Fibroblast of lung (primary cell): ENCODE data around the gene TCTN3. TPM values are rescaled to one million over a fixed set of nuclear protein-coding genes. Genes with fewer than 3 reads are reported as not detected.

ENCODE experiments used
- DNase-seq, 2 donors: peaks; one replicate each; pipeline versions ENCODE4 v3.0.0 to v3.0.0-alpha.2; 2010; ENCODE audit warnings: low read depth in 2 of 2
- H2AFZ ChIP-seq: 2 replicates; pipeline ENCODE4 v1.5.1; 2012; ENCODE audit warnings: low read length, control low read depth, inconsistent platforms
- H3K27ac ChIP-seq: 2 replicates; pipeline ENCODE4 v1.5.1; 2011; ENCODE audit warnings: low read length, control low read depth; ENCODE audit not compliant: insufficient read depth
- H3K27me3 ChIP-seq: 2 replicates; pipeline ENCODE4 v1.5.1; 2011; ENCODE audit warnings: mild to moderate bottlenecking, low read length; ENCODE audit not compliant: control insufficient read depth, insufficient read depth
- H3K36me3 ChIP-seq: 2 replicates; pipeline ENCODE4 v1.5.1; 2011; ENCODE audit warnings: low read length; ENCODE audit not compliant: control insufficient read depth, insufficient read depth
- H3K4me1 ChIP-seq: 2 replicates; pipeline ENCODE4 v1.5.1; 2011; ENCODE audit warnings: low read length; ENCODE audit not compliant: control insufficient read depth, insufficient read depth; ENCODE audit errors: extremely low read depth
- H3K4me2 ChIP-seq: 2 replicates; pipeline ENCODE4 v1.5.1; 2011; ENCODE audit warnings: low read length, control low read depth; ENCODE audit not compliant: insufficient read depth; ENCODE audit errors: extremely low read depth
- H3K4me3 ChIP-seq, 4 experiments: fragments of 200-600 bp in 1 of 4; sonication (generic) in 1 of 4; replicated peaks in 1 of 4; 2 replicates each; pipeline ENCODE4 v1.5.1; 2011 to 2016; ENCODE audit warnings: low read length in 4 of 4, low read depth in 3 of 4, mild to moderate bottlenecking in 3 of 4, control low read depth in 2 of 4, inconsistent platforms in 1 of 4, mixed read lengths in 1 of 4; ENCODE audit not compliant: insufficient read depth in 1 of 4; ENCODE audit errors: control extremely low read depth in 1 of 4
- H3K79me2 ChIP-seq: 2 replicates; pipeline ENCODE4 v1.5.1; 2012; ENCODE audit warnings: mild to moderate bottlenecking, low read length, inconsistent platforms; ENCODE audit not compliant: control insufficient read depth, insufficient read depth
- H3K9ac ChIP-seq: 2 replicates; pipeline ENCODE4 v1.5.1; 2011; ENCODE audit warnings: mild to moderate bottlenecking, low read length, control low read depth; ENCODE audit not compliant: insufficient read depth
- H3K9me3 ChIP-seq: 2 replicates; pipeline ENCODE4 v1.5.1; 2012; ENCODE audit warnings: low read depth, low read length; ENCODE audit not compliant: control insufficient read depth, insufficient read depth
- H4K20me1 ChIP-seq: 2 replicates; pipeline ENCODE4 v1.5.1; 2011; ENCODE audit warnings: low read length; ENCODE audit not compliant: control insufficient read depth, insufficient read depth; ENCODE audit errors: extremely low read depth
- EZH2 ChIP-seq: IDR thresholded peaks from 2 replicates; pipeline ENCODE4 v1.5.1; 2012; ENCODE audit warnings: low read length, control low read depth, mild to moderate bottlenecking; ENCODE audit errors: missing control alignments
- polyA plus RNA-seq, 2 donors: library from polyadenylated mRNA; depleted of rRNA in 1 of 2; stranded (reverse) in 1 of 2; unstranded in 1 of 2; fragments of >200 nt; gene quantifications; 2 replicates each; pipeline ENCODE4 v1.2.1, GENCODE V29; 2011 to 2012; ENCODE audit warnings: missing spikeins in 1 of 2
- total RNA-seq: library from RNA; depleted of rRNA; stranded (reverse); fragments of >200 nt; gene quantifications from 2 replicates; pipeline ENCODE4 v1.2.1, GENCODE V29; 2014
- TF ChIP-seq, protein P1 (sequence below), 2 donors: IDR thresholded peaks in 1 of 2; conservative IDR thresholded peaks in 1 of 2; 1 replicate in 1 of 2; 2 replicates in 1 of 2; pipeline ENCODE4 v1.5.1; 2011 to 2012; ENCODE audit warnings: low read length in 2 of 2, control low read depth in 1 of 2, inconsistent platforms in 1 of 2, low read depth in 1 of 2, mild to moderate bottlenecking in 1 of 2

The TCTN3 gene
- total and polyA plus RNA-seq, 2 donors (not counting 1 experiment from before 2014, with no cell fraction given) = 42.8 to 50.1 TPM

DNA sequence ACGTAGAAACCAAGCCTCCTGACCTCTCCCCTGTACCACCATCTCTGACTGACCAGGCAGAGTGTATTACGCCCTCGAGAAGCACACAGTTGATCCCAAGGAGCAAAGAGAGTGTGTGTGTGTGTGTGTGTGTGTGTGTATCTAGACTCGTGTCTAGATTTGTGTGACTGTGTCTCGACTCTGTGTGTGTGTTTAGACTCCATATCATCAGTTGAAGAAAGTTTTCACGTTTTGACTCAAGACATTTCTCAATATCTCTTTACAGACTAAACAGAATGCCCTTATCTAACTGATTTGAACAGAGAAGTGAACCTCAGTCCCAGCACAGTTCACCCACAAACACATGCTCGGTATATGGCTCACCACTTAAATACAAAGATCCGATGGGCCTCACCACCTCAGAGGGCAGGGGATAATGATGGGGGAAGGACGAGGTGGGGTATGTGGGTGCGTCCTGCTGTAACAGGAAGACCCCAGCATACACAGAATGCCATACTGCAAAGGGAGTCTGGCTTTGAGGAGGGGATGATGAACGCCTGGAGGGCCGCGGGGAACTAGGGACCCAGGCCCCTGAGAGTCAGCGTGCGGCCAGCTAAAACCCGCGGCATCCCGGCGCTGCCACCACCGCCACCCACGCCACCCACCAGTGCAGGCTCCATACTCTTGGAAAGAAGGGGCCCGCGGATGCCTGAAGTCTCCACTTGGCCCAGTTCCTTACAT is 38.0 kb downstream of the TCTN3 start:
- no peaks in the 10 kb centered on the region for H3K4me1 ChIP-seq
- H3K4me2 ChIP-seq = peak overlapping the region; percentile 96
- TF ChIP-seq EZH2 = no peak
- TF ChIP-seq, protein P1, sequence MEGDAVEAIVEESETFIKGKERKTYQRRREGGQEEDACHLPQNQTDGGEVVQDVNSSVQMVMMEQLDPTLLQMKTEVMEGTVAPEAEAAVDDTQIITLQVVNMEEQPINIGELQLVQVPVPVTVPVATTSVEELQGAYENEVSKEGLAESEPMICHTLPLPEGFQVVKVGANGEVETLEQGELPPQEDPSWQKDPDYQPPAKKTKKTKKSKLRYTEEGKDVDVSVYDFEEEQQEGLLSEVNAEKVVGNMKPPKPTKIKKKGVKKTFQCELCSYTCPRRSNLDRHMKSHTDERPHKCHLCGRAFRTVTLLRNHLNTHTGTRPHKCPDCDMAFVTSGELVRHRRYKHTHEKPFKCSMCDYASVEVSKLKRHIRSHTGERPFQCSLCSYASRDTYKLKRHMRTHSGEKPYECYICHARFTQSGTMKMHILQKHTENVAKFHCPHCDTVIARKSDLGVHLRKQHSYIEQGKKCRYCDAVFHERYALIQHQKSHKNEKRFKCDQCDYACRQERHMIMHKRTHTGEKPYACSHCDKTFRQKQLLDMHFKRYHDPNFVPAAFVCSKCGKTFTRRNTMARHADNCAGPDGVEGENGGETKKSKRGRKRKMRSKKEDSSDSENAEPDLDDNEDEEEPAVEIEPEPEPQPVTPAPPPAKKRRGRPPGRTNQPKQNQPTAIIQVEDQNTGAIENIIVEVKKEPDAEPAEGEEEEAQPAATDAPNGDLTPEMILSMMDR (conservative IDR thresholded peaks at IDR 0.05 in 1 of 2, IDR thresholded peaks at IDR 0.05 in 1 of 2; ENCODE audit: low read depth in 1 of 2, low read length in 2 of 2) = no peak
- H3K79me2 ChIP-seq = peaks cover 24% of the 10 kb centered on the region
- H3K36me3 ChIP-seq = peaks cover 10% of the 10 kb centered on the region
- H3K9me3 ChIP-seq = no peaks in the 10 kb centered on the region
- DNase-seq = peak; percentile 36 to 51
- H3K4me3 ChIP-seq = peak overlapping the region; percentile 85 to 97 (median 91)
- H4K20me1 ChIP-seq = no peaks in the 10 kb centered on the region
- H3K27me3 ChIP-seq = no peaks in the 10 kb centered on the region
- peak overlapping the region; percentile 87 for H2AFZ ChIP-seq
- peak overlapping the region; percentile 65 for H3K9ac ChIP-seq
- H3K27ac ChIP-seq = peak overlapping the region; percentile 77

DNA sequence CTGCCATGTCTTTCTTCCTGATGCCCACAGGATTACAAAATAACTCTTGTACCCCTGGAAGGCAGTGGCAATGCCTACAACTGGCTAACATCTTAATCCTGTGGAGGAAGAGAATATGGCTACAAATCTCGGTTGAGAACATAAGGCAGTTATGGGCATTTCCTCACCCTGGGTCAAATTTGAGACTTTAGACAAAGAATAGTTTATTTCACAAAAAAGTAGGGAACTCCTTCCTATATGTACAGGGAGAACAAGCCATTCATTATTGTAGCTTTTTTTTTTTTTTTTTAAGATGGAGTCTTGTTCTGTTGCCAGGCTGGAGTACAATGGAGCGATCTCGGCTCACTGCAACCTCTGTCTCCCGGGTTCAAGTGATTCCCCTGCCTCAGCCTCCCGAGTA is 39.8 kb downstream of the TCTN3 start:
- H3K79me2 ChIP-seq = peaks cover 29% of the 10 kb centered on the region
- no peaks in the 10 kb centered on the region for H3K27me3 ChIP-seq
- DNase-seq = no peak
- H2AFZ ChIP-seq = no peak overlapping the region
- H3K4me1 ChIP-seq = no peaks in the 10 kb centered on the region
- TF ChIP-seq, protein P1 (conservative IDR thresholded peaks at IDR 0.05 in 1 of 2, IDR thresholded peaks at IDR 0.05 in 1 of 2; ENCODE audit: low read depth in 1 of 2, low read length in 2 of 2) = no peak
- no peak for TF ChIP-seq EZH2
- H3K27ac ChIP-seq = no peak overlapping the region
- no peak overlapping the region for H3K9ac ChIP-seq
- H3K4me3 ChIP-seq = no peak overlapping the region
- no peak overlapping the region for H3K4me2 ChIP-seq
- no peaks in the 10 kb centered on the region for H3K9me3 ChIP-seq
- no peaks in the 10 kb centered on the region for H4K20me1 ChIP-seq
- peaks cover 10% of the 10 kb centered on the region for H3K36me3 ChIP-seq

DNA sequence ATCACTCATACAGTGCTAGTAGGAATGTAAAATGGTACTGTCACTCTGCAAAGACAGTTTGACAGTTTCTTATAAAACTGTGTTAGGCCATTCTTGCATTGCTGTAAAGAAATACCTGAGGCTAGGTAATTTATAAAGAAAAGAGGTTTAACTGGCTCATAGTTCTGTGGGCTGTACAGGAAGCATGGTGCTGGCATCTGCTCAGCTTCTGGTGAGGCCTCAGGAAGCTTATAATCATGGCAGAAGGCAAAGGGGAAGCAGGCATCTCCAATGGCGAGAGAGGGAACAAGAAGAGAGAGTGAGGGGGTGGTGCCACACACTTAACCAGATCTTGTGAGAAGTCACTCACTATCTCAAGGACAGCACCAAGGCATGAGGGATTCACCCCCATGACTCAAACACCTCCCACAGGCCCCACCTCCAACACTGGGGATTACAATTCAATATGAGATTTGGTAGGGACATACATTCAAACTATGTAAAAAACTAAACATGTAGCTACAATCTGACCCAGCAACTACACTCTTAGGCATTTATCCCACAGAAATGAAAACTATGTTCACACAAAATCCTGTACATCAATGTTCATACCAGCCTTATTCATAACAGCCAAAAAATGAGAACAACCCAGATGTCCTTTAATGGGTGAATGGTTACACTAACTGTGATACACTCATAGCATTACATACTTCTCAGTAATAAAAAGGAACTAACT is 42.2 kb downstream of the TCTN3 start:
- H3K79me2 ChIP-seq = peaks cover 32% of the 10 kb centered on the region

More for the DNA sequence above, 42.2 kb downstream of the TCTN3 start:
- peak in 1 of 2 donors; percentile 7 for DNase-seq
- Histone ChIP-seq H3K27me3 (no peaks in the 10 kb centered on the region), H3K4me1 (no peaks in the 10 kb centered on the region), H3K36me3 (peaks cover 13% of the 10 kb centered on the region), H3K4me2 (no peak overlapping the region), H3K9ac (no peak overlapping the region), H4K20me1 (no peaks in the 10 kb centered on the region), H3K27ac (no peak overlapping the region), H3K4me3 (no peak overlapping the region), H2AFZ (no peak overlapping the region), H3K9me3 (no peaks in the 10 kb centered on the region)
- TF ChIP-seq, protein P1 (conservative IDR thresholded peaks at IDR 0.05 in 1 of 2, IDR thresholded peaks at IDR 0.05 in 1 of 2; ENCODE audit: low read depth in 1 of 2, low read length in 2 of 2) = no peak
- no peak for TF ChIP-seq EZH2
